Naive thymus-derived CD4-positive, alpha-beta T cell (primary cell): ENCODE results near the gene EIF3K. TPM values are rescaled to one million over a fixed set of nuclear protein-coding genes. Genes with fewer than 3 reads are reported as not detected.

Source experiments
- ATAC-seq: fragments of 150-1000 bp; cut with Tn5 transposase; 2 replicates; pipeline ENCODE4 v1.10.0; 2021; ENCODE audit warnings: mild to moderate bottlenecking, moderate library complexity
- CTCF ChIA-PET: fragments of 350-600 bp; sonication (Branson Sonifier 250); formaldehyde crosslinking; loops from one replicate; lab custom pipeline; 2021; ENCODE audit warnings: antibody characterized with exemption; lab: Charles Lee
- POLR2A ChIA-PET: fragments of 350-600 bp; sonication (Branson Sonifier 250); formaldehyde crosslinking; loops from one replicate; lab custom pipeline; 2021; ENCODE audit warnings: antibody characterized with exemption, inconsistent platforms; lab: Charles Lee
- DNase-seq, 9 donors: peaks; one replicate each; pipeline versions ENCODE4 v3.0.0 to v3.0.0-alpha.2; 2020 to 2022; ENCODE audit warnings: mixed read lengths in 1 of 9
- H3K27ac ChIP-seq: one replicate; pipeline ENCODE4 v1.7.0; 2013; ENCODE audit warnings: mild to moderate bottlenecking, low read depth, low read length, moderate library complexity
- H3K27me3 ChIP-seq, 2 donors: one replicate each; pipeline ENCODE4 v1.7.0; 2013; ENCODE audit warnings: low read length in 2 of 2, mild to moderate bottlenecking in 2 of 2, moderate library complexity in 2 of 2; ENCODE audit not compliant: control insufficient read depth in 2 of 2, insufficient read depth in 2 of 2
- H3K36me3 ChIP-seq, 3 experiments: 1 replicate in 2 of 3; 2 replicates in 1 of 3; pipeline ENCODE4 v1.7.0; 2013; ENCODE audit warnings: low read length in 3 of 3, mild to moderate bottlenecking in 3 of 3, moderate library complexity in 1 of 3; ENCODE audit not compliant: insufficient read depth in 3 of 3, control insufficient read depth in 2 of 3
- H3K4me1 ChIP-seq, 2 donors: one replicate each; pipeline ENCODE4 v1.7.0; 2013; ENCODE audit warnings: low read length in 2 of 2, mild to moderate bottlenecking in 2 of 2, moderate library complexity in 1 of 2; ENCODE audit not compliant: control insufficient read depth in 2 of 2, insufficient read depth in 2 of 2
- H3K4me3 ChIP-seq: 2 replicates; pipeline ENCODE4 v1.7.0; 2013; ENCODE audit warnings: mild to moderate bottlenecking, low read length
- H3K9me3 ChIP-seq, 3 experiments: 1 replicate in 2 of 3; 2 replicates in 1 of 3; pipeline ENCODE4 v1.7.0; 2013; ENCODE audit warnings: low read length in 3 of 3; ENCODE audit not compliant: control insufficient read depth in 2 of 3
- H3K27ac Mint-ChIP-seq, 9 donors: one replicate each; pipeline ENCODE4 v1.8.0; 2020 to 2022; ENCODE audit warnings: mixed read lengths in 9 of 9, mild to moderate bottlenecking in 8 of 9, moderate library complexity in 5 of 9, inconsistent platforms in 2 of 9
- H3K27me3 Mint-ChIP-seq, 5 donors: one replicate each; pipeline ENCODE4 v1.8.0; 2021 to 2022; ENCODE audit warnings: mixed read lengths in 5 of 5, mild to moderate bottlenecking in 1 of 5
- H3K36me3 Mint-ChIP-seq, 5 donors: one replicate each; pipeline ENCODE4 v1.8.0; 2020 to 2022; ENCODE audit warnings: mixed read lengths in 5 of 5, mild to moderate bottlenecking in 3 of 5, inconsistent platforms in 1 of 5
- H3K4me1 Mint-ChIP-seq, 7 donors: one replicate each; pipeline ENCODE4 v1.8.0; 2020 to 2022; ENCODE audit warnings: mixed read lengths in 7 of 7, mild to moderate bottlenecking in 3 of 7, inconsistent platforms in 1 of 7
- H3K4me3 Mint-ChIP-seq, 10 donors: one replicate each; pipeline ENCODE4 v1.8.0; 2020 to 2022; ENCODE audit warnings: mild to moderate bottlenecking in 10 of 10, mixed read lengths in 10 of 10, moderate library complexity in 6 of 10, inconsistent platforms in 2 of 10
- H3K9me3 Mint-ChIP-seq, 11 donors: one replicate each; pipeline ENCODE4 v1.8.0; 2020 to 2022; ENCODE audit warnings: mixed read lengths in 11 of 11, mild to moderate bottlenecking in 4 of 11, inconsistent platforms in 1 of 11, moderate library complexity in 1 of 11
- intact Hi-C, 2 donors: fragments of 100-400 bp; cut with micrococcal nuclease; formaldehyde crosslinking; loops; one replicate each; pipeline ENCODE4 v1.15.1; 2023
- polyA plus RNA-seq, 2 donors: library from polyadenylated mRNA; unstranded; fragments of 300-500 nt; fragmentation: Illumina TruSeq; gene quantifications; one replicate each; pipeline ENCODE4 v1.2.3, GENCODE V29; 2021
- total RNA-seq, 6 experiments: library from RNA in 5 of 6; stranded (reverse) in 5 of 6; gene quantifications; 1 replicate in 5 of 6; 2 replicates in 1 of 6; pipeline ENCODE4 v1.2.3 and lab custom pipeline; 2021 to 2026

The EIF3K gene
- total and polyA plus RNA-seq, 7 experiments from 2014 or later: 294 to 437 (median 367) TPM

DNA sequence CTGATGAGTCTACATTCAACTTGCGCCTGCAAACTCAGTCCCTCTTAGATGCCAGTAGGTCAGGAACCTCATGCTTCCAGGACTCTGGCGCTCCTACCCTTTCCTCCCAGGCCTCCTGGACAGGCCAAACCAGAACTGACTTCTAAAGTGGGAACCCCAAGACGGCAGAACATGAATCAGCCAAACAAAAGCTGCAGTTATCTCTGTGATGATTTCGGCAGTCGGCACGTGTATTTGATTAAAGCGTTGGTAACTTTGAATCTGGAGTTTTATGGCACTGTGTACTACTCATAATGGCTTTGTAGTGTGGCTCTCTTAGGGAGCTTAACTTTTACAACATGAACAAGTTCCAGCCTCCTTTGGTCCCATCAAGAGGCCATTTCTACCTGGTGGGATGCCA is 42.1 kb downstream of the EIF3K start:
- Histone ChIP-seq H3K4me3 (no peak overlapping the region), H3K9me3 (no peaks in the 10 kb centered on the region), H3K27me3 (peaks cover 0 to 10% of the 10 kb centered on the region in 2 donors), H3K36me3 (peaks cover 0 to 7% (median 0%) of the 10 kb centered on the region in 3 experiments), H3K27ac (no peak overlapping the region), H3K4me1 (peaks cover 29 to 74% of the 10 kb centered on the region in 2 donors)
- DNase-seq (no peak), ATAC-seq (no peak)
- Mint-ChIP-seq H3K36me3 (peaks cover 0 to 25% (median 7%) of the 10 kb centered on the region in 5 donors), H3K27me3 (peaks cover 0 to 56% (median 29%) of the 10 kb centered on the region in 5 donors), H3K9me3 (no peaks in the 10 kb centered on the region), H3K27ac (no peak overlapping the region), H3K4me1 (peaks cover 16 to 73% (median 46%) of the 10 kb centered on the region in 7 donors), H3K4me3 (no peak overlapping the region)
- intact Hi-C loops: no loop called here
- ChIA-PET POLR2A (no interaction called here), CTCF (interaction anchor here (0.5 kb wide), 1 partner anchor 39 kb away, joined by 4 read pairs; no protein-coding TSS in a partner anchor)

DNA sequence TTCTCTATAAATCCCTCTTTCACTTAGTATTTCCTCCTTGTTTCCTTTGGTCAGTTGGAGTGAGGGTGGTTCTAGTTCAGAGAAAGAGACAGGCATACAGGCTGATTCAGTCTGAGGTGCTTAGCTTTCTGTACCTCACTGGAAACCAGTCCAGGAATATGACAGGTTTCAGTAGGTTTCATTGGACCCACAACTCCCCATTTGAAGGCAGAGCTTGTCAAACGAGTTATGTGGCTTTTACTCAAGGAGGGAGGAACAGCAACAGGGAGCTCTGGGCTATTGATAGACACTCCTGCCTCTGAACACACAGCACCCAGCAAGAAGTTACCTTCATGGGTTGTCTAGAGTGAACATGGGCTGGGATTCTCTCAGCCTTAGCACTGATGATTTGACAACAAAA is 43.0 kb downstream of the EIF3K start:
- no peaks in the 10 kb centered on the region for H3K9me3 ChIP-seq
- peaks cover 14 to 73% (median 43%) of the 10 kb centered on the region in 7 donors for H3K4me1 Mint-ChIP-seq
- ATAC-seq (no peak), DNase-seq (no peak)
- H3K4me3 Mint-ChIP-seq: no peak overlapping the region
- POLR2A ChIA-PET: no interaction called here
- H3K36me3 ChIP-seq: peaks cover 0 to 7% (median 0%) of the 10 kb centered on the region in 3 experiments
- H3K27ac ChIP-seq: no peak overlapping the region
- peaks cover 0 to 56% (median 31%) of the 10 kb centered on the region in 5 donors for H3K27me3 Mint-ChIP-seq
- H3K9me3 Mint-ChIP-seq: no peaks in the 10 kb centered on the region
- CTCF ChIA-PET: no interaction called here
- H3K27ac Mint-ChIP-seq: no peak overlapping the region
- peaks cover 27 to 74% of the 10 kb centered on the region in 2 donors for H3K4me1 ChIP-seq
- intact Hi-C loops: no loop called here
- peaks cover 0 to 10% of the 10 kb centered on the region in 2 donors for H3K27me3 ChIP-seq
- no peak overlapping the region for H3K4me3 ChIP-seq
- peaks cover 0 to 25% (median 8%) of the 10 kb centered on the region in 5 donors for H3K36me3 Mint-ChIP-seq

DNA sequence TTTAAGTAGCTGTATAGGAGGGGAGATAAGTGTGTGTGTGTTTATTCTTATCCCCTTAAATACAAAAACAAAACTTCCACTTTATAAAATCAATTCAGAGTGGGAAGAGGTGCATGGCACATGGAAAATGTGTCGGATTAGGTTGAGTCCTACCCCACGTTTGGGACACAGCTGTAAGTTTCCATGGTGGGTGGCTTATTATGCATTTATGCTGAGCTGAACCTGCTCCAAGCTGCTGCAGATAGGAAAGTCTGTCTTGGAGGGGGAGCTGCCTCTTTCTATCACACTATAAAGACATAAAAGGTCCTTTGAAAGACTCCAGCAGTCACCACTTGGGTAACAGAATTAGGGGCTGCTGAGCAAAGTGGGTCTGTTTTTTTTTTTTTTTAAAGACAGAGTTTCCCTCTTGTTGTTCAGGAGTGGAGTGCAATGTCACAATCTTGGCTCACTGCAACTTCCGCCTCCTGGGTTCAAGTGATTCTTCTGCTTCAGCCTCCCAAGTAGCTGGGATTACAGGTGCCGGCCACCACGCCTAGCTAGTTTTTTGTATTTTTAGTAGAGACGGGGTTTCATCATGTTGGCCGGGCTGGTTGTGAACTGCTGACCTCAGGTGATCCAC is 43.7 kb downstream of the EIF3K start:
- peaks cover 0 to 7% (median 0%) of the 10 kb centered on the region in 3 experiments for H3K36me3 ChIP-seq
- no peak overlapping the region for H3K4me3 Mint-ChIP-seq
- intact Hi-C loops: no loop called here
- peaks cover 0 to 28% (median 11%) of the 10 kb centered on the region in 5 donors for H3K36me3 Mint-ChIP-seq
- DNase-seq: no peak
- H3K27ac ChIP-seq: no peak overlapping the region
- H3K4me1 ChIP-seq: peaks cover 27 to 74% of the 10 kb centered on the region in 2 donors
- H3K27me3 ChIP-seq: peaks cover 0 to 10% of the 10 kb centered on the region in 2 donors
- H3K4me3 ChIP-seq: no peak overlapping the region
- ChIA-PET POLR2A (no interaction called here), CTCF (no interaction called here)
- peaks cover 18 to 73% (median 43%) of the 10 kb centered on the region in 7 donors for H3K4me1 Mint-ChIP-seq
- H3K27me3 Mint-ChIP-seq: peaks cover 0 to 56% (median 34%) of the 10 kb centered on the region in 5 donors
- H3K27ac Mint-ChIP-seq: no peak overlapping the region
- H3K9me3 Mint-ChIP-seq: no peaks in the 10 kb centered on the region
- no peak for ATAC-seq
- no peaks in the 10 kb centered on the region for H3K9me3 ChIP-seq

GRCh38 chr19:38663156-38663651 is 44.2 kb downstream of the EIF3K start:
- intact Hi-C loops: no loop called here
- Mint-ChIP-seq H3K27ac (peak overlapping the region in 1 of 9 donors; percentile 53), H3K9me3 (no peaks in the 10 kb centered on the region), H3K4me3 (peak overlapping the region in 2 of 10 donors; percentile 6 to 37), H3K36me3 (peaks cover 0 to 32% (median 11%) of the 10 kb centered on the region in 5 donors), H3K27me3 (peaks cover 0 to 51% (median 34%) of the 10 kb centered on the region in 5 donors), H3K4me1 (peaks cover 18 to 73% (median 41%) of the 10 kb centered on the region in 7 donors)
- Histone ChIP-seq H3K36me3 (peaks cover 0 to 7% (median 0%) of the 10 kb centered on the region in 3 experiments), H3K4me3 (no peak overlapping the region), H3K9me3 (no peaks in the 10 kb centered on the region), H3K27ac (no peak overlapping the region), H3K4me1 (peaks cover 21 to 74% of the 10 kb centered on the region in 2 donors), H3K27me3 (peaks cover 0 to 10% of the 10 kb centered on the region in 2 donors)
- DNase-seq: no peak
- POLR2A ChIA-PET: no interaction called here
- no peak for ATAC-seq
- CTCF ChIA-PET: no interaction called here

GRCh38 chr19:38663957-38664502 is 45.0 kb downstream of the EIF3K start:
- no peak overlapping the region for H3K4me3 ChIP-seq
- POLR2A ChIA-PET: no interaction called here
- H3K27me3 Mint-ChIP-seq: peaks cover 0 to 47% (median 31%) of the 10 kb centered on the region in 5 donors
- ATAC-seq (peak; percentile 61), DNase-seq (no peak)
- no peaks in the 10 kb centered on the region for H3K9me3 ChIP-seq
- no peaks in the 10 kb centered on the region for H3K9me3 Mint-ChIP-seq
- no peak overlapping the region for H3K27ac ChIP-seq
- peak overlapping the region in 3 of 9 donors; percentile 5 to 30 (median 10) for H3K27ac Mint-ChIP-seq
- peaks cover 21 to 76% (median 45%) of the 10 kb centered on the region in 7 donors for H3K4me1 Mint-ChIP-seq
- H3K27me3 ChIP-seq: peaks cover 0 to 7% of the 10 kb centered on the region in 2 donors
- peaks cover 0 to 33% (median 11%) of the 10 kb centered on the region in 5 donors for H3K36me3 Mint-ChIP-seq
- H3K4me1 ChIP-seq: peaks cover 24 to 74% of the 10 kb centered on the region in 2 donors
- intact Hi-C loops: no loop called here
- CTCF ChIA-PET: no interaction called here
- peaks cover 0 to 7% (median 0%) of the 10 kb centered on the region in 3 experiments for H3K36me3 ChIP-seq
- H3K4me3 Mint-ChIP-seq: peak overlapping the region in 2 of 10 donors; percentile 4 to 41

DNA sequence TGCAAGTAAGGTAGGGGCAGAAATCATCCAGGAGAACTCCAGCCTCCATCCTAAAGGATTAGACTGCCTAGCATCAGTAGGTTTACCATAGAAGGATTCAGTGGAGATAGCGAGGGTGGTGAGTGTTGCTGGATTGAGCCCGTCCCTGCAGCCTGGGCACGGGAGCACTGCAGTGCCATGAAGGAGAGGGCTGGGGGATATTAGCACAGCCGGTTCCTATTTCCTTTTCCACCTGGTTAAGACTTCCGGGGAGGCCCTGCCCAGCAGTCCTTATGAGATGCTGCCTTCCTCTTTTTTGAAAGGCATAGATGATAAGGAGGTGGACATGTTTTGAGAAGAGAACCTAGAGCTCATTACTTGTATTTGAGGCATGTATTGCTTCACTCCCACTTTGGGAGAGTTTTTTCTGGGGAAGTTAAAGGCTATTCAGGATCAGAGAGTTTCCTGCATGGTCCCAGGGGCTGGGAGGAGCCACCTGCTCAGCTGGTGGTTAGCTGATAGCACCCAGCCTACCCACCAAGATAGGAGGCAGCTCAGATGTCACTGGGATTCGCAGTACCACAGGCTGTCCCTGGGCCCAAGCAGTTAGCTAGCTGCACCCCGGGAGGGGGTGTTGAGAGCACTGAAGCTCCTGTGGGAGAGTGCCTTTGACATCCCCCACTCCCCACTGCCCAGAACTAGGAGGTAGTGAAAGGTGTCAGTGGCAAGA is 45.7 kb downstream of the EIF3K start:
- intact Hi-C loops: no loop called here
- Mint-ChIP-seq H3K27me3 (peaks cover 0 to 42% (median 31%) of the 10 kb centered on the region in 5 donors), H3K4me3 (peak overlapping the region in 1 of 10 donors; percentile 4), H3K36me3 (peaks cover 0 to 33% (median 11%) of the 10 kb centered on the region in 5 donors), H3K9me3 (no peaks in the 10 kb centered on the region), H3K27ac (peak overlapping the region in 2 of 9 donors; percentile 10 to 58), H3K4me1 (peaks cover 28 to 77% (median 51%) of the 10 kb centered on the region in 7 donors)
- Histone ChIP-seq H3K36me3 (peaks cover 0 to 7% (median 0%) of the 10 kb centered on the region in 3 experiments), H3K4me3 (no peak overlapping the region), H3K27me3 (peaks cover 0 to 7% of the 10 kb centered on the region in 2 donors), H3K27ac (no peak overlapping the region), H3K9me3 (no peaks in the 10 kb centered on the region), H3K4me1 (peaks cover 30 to 74% of the 10 kb centered on the region in 2 donors)
- DNase-seq: no peak
- POLR2A ChIA-PET: no interaction called here
- CTCF ChIA-PET: no interaction called here
- peak; percentile 40 for ATAC-seq
